ENCODE data around the gene MT1F.
A peak's percentile ranks its signal among the peaks of the same experiment; 100 is the strongest.
"Not testable (repeated sequence)": the region's sequence is repeated elsewhere in the genome, so short reads cannot be mapped to it uniquely, and the experiment has no call there.

The MT1F gene

DNA sequence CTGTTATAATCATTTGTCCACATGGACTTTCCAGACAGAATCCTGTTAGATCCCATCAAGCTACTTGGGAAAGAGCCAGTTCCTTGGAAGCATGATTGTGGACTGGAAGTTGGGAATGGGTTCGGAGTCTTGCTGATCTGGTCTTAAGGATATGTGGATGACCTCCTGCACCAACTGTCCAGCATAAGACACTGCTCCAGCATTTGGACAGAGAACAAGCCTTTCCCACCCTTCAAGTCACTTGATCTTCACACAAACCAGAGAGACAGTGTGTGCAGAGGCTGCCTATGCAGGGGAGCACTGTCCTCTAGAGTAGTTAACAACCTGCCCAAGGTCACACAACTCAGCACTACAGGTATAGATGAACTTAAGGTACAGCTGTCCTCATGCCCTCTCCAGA is 11.9 kb upstream of the MT1F start:
- no peak for DNase-seq

DNA sequence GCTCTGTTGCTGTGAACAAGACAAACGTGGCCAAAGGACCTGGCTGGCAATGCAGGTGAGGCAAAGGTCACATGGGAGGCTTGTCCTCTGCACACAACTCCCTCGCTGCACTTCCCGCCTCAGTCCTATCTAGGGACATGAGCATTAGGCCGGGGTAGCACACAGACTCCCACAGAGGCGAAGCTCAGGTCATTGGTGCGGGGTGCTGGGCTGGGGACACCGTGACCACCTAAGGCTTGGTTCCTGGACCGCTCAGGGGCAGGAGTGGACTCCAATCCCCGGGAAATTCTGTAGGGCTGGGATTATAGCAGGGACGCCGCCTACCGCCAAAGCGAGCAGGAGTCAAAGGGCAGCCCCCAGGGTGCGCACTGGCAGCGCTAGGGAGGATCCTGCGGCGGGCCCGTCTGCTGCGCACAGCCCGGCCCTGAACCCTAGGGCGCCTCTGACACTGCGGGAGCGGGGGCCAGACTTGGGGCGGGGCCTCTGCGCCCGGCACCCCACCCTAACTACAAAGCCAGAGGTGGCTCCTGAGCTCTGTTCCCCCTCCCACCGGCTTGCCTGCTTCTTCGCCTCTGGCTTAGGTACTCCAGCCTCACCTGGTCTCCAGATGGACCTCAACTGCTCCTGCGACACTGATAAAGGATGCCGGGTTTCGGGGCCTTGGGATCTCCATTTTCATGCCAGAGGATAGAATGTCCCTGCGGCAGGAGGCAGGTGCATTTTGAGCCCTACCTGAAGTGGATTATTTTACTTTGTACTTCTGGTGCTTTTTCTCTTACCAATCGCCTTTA is 9.9 kb upstream of the MT1F start:
- no peak for DNase-seq

DNA sequence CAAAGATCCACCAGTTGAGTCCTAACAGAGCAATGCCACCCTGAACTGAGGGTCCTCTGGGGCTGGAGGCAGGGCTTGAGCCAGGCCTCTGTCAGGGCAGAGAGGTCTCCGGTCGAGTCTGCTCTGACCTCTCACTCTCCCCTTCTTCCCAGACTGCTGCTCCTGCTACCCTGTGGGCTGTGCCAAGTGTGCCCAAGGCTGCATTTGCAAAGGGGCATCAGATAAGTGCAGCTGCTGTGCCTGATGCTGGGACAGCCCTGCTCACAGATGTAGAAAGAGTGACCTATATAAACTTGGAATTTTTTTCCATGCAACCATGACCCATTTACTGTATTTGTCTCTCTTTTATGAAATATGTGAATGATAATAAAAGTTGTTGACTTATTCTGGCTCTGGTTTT is 8.5 kb upstream of the MT1F start:
- no peak for DNase-seq

DNA sequence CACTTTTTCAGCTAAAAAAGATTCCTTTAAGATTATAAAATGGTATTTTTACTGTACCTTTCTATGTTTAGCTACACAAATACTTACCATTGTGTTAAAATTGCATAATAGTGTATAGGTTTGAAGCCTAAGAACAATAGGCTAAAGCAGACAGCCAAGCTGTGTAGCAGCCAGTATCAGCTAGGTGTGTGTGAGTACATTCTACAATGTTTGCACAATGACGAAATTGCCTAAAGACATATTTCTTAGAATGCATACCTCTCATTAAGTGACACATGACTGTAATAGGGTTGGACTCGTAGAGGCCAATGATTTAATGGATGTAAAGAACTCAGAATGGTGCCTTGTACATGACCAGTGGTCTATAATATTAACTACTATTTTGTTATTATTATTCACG is 7.9 kb upstream of the MT1F start:
- no peak for DNase-seq

DNA sequence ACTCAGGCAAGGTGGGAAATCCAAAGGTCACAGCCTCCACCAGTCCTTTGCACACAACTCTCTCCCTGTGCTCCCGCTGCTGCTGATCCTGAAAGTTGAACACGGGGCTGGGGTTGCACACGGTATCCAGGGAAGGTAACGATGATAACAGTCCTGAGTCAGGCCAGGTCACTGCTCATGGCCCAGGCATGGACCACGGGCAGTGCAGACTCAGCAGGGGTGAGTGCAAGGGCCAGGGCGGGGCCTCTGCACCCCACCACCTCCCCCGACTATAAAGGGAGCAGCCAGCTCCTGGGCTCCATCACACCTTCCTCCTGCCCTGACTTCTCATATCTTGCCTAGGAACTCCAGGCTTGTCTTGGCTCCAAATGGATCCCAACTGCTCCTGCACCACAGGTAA is 6.2 kb upstream of the MT1F start, which contains the start of gene MT1B:
Gene MT1B (plus strand): TSS at position 301 of the 400 bp plus-strand sequence. CDS start 68 bp downstream, at position 369.
- no peak for DNase-seq

DNA sequence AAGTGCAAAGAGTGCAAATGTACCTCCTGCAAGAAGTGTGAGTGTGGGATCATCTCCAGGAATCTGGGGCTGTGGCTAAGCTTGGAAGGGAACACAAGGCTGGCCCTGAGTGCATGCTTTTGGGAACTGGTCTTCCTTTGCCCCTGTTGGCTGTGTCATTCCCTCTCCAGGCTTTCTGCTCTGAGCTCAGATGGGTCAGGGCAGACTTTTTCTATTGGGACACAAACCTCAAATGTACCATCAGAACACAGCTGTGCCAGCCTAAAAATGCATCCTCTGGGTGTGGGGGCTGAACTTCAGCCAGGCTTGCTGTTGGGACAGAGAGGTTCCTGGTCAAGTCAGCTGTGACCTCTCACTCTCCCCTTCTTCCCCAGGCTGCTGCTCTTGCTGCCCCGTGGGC is 5.2 kb upstream of the MT1F start:
- DNase-seq = no peak

DNA sequence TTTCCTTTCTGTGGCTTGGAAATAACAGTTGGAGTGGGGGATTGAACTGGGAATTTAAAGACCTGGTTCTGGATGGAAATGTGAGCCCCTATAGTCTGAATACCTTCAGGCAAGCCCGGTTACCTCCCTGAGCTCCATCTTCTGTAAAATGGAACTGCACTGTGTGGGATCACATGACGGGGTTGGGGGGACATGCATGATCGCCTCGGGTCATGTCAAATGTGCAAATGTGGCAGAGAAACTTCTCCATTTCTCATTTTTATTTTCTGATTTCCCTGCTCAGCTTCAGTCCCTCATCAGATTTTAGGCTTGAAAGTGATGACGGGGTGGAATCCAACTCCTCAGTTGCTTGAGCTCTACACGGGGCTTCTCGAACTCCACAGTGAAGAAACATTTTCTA is 4.5 kb upstream of the MT1F start:
- no peak for DNase-seq

DNA sequence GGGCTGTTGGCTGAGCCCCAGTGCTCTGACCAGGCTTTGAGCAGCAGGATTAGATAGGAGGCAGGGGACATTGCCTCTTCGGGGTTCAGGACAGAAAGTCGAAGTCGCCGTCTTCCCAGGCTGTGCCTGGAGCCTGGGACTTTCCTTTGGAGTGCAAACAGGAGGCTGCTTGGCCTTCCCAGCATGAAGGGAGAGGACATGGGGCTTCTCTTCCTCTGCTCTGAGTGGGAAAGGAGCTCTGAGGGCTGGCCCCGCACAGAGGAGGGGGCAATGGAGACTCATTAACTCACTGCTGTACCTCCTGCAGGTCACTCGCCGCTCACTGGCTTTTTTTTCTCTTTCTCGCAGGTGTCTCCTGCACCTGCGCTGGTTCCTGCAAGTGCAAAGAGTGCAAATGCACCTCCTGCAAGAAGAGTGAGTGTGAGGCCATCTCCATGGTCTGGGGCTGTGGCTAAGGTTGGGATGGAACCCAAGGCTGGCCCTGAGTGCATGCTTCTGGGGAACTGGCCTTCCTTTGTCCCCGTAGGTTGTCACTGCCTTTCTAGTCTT is 642 bp downstream of the MT1F start:
- DNase-seq = no peak

DNA sequence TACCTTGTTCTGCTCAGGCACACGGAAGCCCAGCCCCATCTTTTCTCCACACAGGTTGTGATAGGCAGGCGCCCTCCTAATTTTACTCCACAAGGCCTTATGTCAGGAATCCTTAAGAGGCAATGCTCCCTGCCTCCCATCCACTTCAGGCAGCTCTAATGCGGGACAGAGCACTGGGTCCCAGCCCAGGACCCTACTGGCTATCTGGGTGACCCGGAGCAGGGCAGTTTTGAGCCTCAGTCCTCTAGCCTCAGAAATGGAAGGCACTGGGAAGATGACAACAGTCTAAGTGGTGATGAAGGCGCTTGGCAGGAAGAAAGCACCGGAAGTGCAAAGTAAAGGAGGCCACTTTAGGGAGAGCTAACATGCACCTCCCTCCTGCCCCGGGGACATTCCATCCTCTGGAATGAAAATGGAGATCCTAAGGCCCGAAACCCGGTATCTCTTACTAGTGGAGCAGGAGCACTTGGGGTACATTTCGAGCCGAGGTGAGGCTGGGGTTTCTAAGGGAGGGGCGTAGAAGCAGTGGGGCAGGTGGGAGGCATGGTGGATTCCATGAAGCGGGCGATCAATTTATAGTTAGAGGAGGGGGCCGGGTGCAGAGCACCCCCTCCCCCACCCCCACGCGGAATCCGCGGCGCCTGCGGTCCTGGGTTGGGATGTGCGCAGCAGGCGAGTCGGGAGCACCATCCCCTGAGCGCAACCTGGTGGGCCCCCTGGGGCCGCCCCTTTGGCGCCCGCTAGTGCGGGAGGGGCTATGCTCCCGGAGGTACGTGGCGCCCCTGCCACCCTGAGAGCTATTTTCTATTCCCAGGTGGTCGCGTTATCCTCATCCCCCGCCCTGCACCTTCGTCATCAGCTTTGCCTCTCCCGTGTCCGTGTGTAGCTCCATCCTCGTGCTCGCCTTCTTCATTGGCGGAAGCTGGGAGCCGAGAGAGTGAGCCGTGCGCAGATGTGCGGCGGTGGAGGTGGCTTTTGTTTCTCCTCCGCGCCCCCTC is 4.9 kb downstream of the MT1F start:
- DNase-seq = no peak

DNA sequence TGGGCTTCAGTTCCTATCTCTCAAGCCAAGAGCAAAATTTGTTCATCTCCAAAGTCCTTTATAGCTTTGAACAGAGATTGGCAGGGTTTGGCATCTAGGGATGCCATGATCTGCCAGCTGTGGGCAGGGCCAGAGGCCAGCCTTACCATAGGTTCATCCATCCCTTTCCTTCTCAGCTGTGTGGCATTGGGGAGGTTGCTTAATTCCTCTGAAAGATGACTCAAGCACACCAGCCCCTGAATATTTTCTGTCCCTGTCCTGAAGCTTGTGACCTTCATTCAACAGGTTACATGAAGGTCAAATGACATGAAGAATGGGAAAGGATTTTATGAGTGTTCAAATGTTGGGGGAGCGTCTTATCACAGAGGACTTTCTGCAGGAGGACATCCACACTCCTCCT is 6.7 kb downstream of the MT1F start:
- no peak for DNase-seq

DNA sequence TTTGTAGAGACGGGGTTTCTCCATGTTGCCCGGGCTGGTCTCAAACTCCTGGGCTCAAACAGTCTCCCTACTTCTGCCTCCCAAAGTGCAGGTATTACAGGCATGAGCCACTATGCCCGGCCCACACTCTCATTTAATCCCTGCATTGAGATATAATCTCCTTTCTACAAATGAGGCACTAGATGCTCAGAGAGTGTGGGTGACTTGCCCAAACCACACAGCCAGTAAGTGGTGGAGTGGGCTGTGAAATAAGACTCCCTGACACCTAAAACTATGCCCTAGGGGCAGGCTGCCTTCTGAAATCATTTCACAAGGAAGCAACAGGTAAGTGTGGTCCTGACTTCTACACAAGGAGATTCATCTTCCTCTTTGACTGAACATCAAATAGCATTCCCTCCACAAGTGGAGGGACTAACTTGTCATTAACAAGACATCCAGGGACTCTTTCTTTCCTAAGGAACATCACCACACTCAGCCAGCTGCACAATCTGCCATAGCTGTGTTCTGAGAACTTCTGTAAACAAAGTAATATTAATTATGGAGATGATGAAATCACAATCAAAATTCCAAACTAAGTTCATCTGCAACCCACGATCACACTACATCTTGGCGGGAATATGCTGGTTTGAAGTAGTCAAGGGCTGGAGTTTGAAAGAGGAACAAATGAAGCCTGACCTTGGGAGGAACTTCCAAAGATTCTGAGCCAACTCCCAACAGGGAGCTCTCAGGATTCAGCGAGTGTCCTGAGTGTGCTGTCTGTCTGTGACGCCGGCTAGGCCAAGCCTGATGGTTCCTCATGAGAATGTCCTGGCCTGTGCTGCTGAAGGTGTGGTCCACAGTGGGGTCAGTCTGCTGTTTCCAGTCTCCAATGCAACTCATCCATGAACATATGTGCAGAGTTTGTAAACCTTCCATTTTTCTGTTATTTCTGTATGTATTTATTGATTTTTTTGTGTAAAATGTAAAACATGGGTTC is 7.8 kb downstream of the MT1F start:
- not testable (repeated sequence) for DNase-seq

DNA sequence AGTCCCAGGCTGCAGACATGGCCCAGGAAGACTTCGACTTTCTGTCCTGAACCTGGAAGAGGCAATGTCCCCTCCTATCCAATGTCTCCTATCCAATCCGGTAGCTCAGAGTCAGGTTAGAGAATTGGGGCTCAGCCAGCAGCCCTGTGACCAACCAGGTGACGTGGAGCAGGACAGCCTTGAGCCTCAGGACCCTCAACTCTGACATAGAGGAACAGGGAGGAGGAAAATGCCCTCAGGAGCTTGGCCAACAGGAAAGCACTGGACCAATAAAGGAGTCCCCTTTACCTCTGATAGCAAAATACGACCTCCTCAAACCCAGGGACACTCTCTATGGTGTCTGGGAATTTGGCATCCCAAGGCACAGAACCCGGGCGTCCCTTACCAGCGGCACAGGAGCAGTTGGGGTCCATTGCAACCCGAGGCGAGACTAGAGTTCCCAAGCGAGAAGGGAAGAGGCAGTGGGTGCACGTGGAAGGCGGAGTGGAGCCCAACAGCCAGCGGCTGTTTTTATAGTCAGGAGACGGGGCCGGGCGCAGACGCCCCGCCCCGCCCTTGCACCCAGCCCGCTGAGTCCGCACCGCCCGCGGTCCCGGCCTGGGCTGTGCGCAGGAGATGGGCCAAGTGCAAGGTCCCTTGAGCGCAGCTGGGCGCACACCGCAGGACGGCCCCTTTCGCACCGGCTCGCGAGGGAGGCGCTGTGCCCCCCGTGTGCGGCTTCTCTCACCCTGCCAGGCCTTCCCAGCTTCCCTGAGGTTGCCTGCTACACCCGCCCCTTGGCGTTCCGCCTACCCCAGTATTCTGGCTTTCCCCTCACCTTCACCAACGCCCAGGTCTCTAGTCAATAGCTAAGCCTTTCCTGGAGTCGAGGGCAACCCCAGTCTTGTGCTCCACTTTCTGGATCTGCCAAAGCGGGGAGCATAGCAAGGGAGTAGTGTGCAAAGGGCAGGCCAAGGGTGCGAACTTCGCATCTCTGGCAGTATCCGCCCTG is 10.1 kb downstream of the MT1F start, which contains the start of gene MT1G:
Gene MT1G (minus strand): TSS at position 485 of the 991 bp plus-strand sequence. CDS start 72 bp downstream, at position 413.
- DNase-seq = peak; percentile 52

DNA sequence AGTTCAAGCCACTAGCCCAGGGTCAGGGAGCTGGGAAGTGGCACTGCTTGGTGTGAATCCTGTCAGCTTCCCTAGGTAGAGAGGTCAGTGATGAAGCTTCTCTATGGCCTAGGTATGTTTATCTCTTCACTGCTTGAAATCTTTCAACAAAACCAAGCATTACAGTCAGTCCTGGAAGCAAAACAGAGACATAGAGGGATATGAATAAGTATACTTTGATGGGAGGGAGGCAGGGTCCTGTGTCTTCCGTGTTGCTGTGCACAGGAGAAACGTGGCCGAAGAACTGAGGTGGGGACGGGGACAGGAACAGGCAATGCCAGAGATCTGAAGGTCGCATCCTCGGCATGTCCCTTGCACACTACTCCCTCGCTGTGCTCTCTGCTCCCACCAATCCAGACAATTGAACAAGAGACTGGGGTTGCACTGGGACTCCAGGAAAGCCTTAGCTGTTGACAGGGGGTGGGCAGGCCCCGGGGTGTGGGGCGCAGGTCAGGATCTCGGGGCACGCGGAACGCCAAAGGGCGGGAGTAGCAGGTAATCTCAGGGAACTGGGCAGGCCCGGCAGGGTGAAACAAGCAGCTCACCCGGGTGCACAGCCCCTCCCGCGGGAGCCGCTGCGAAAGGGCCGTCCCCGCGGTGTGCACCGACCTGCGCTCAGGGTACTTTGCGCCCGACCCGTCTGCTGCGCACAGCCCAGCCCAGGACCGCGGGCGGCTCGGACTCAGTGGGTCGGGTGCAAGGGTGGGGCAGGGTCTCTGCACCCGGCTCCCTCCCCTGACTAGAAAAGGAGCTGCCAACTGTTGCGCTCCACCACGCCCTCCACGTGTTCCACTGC is 11.5 kb downstream of the MT1F start, which contains the start of gene MT1H:
Gene MT1H (plus strand): TSS at position 810 of the 835 bp plus-strand sequence. CDS start 71 bp downstream, outside the sequence.
- peak; percentile 14 for DNase-seq

DNA sequence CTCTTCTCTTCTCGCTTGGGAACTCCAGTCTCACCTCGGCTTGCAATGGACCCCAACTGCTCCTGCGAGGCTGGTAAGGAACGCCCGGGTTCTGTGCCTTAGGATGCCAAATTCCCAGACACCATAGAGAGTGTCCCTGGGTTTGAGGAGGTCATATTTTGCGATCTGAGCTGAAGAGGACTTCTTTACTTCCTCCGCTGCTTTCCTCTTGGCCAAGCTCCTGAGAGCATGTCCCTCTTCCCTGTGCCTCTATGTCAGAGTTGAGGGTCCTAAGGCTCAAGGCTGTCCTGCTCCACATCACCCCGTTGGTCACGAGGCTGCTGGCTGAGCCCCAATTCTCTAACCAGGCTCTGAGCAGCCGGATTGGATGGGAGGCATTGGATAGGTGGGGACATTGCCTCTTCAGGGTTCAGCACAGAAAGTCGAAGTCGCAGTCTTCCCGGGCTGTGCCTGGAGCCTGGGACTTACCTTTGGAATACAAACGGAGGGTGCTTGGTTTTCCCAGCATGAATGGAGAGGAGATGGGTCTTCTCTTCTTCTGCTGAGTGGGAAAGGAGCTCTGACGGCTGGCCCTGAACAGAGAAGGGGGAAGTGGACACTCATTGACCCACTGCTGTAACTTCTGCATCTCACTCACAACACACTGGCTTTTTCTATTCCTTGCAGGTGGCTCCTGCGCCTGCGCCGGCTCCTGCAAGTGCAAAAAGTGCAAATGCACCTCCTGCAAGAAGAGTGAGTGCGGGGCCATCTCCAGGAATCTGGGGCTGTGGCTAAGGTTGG is 12.3 kb downstream of the MT1F start:
- DNase-seq = no peak

DNA sequence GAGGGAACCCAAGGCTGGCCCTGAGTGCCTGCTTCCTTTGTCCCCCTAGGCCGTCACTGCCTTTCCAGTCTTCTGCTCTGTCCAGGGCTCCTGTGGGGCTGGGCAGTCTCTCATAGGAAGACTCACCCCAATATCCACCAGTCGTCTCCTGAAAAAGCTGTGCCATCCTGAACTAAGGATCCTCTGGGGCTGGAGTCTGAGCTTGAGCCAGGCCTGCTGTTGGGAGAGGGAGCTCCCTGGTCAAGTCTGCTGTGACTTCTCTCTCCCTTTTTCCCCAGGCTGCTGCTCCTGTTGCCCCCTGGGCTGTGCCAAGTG is 12.8 kb downstream of the MT1F start:
- DNase-seq = no peak

DNA sequence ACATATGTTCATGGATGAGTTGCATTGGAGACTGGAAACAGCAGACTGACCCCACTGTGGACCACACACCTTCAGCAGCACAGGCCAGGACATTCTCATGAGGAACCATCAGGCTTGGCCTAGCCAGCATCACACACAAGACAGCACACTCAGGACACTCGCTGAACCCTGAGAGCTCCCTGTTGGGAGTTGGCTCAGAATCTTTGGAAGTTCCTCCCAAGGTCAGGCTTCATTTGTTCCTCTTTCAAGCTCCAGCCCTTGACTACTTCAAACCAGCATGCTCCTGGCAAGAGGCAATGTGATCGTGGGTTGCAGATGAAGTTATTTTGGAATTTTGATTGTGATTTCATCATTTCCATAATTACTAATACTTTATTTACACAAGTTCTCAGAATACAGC is 13.9 kb downstream of the MT1F start:
- DNase-seq = not testable (repeated sequence)

DNA sequence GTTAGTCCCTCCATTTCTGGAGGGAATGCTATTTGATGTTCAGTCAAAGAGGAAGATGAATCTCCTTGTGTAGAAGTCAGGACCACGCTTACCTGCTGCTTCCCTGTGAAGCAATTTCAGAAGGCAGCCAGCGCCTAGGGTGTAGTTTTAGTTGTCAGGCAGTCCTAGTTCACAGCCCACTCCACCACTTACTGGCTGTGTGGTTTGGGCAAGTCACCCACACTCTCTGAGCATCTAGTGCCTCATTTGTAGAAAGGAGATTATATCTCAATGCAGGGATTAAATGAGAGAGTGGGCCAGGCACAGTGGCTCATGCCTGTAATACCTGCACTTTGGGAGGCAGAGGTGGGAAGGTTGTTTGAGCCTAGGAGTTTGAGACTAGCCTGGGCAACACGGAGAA is 14.4 kb downstream of the MT1F start:
- DNase-seq = not testable (repeated sequence)

DNA sequence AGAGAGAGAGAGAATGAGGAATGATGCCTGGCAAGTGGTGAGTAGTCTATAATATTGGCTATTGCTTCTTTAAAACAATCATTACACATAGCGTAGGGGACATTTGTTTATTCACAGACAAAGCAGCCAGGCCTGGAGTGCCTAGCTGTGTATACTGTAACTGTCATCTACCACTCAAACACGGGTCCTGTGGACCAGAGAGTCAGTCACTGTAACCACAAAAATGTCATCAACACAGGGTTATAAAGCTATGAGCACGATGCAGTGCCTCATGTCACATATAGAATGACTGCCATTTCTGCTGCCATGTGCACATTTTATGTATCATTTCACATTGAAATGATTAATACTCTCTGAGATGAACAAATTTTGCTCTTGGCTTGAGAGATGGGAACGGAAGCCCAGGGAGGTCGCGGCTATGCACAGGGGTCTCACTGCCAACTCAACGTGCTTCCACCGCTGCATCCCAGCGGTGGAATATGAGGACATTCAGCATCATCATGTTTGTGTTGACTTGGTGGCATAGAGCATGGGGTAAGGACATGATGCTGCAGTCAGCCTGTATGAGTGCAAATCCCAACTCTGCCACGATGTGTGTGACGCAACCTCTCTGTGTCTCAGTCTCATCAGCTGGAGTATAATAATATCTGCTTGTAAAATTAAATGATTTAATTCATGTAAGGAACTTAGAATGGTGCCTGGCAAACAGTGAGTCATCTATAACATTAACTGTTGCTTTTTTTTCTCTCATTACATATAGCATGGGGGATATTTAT is 15.2 kb downstream of the MT1F start:
- DNase-seq = no peak
